ENCODE data around the gene GPR27. TPM values are rescaled to one million over a fixed set of nuclear protein-coding genes. Genes with fewer than 3 reads are reported as not detected.

The GPR27 gene
- total RNA-seq, 1 experiment from 2014 or later: 0.07 TPM

GRCh38 chr3:71705681-71706080, 48.0 kb upstream of the GPR27 start:
- H2AFZ ChIP-seq (ENCODE audit: low read length): no peak overlapping the region
- ATAC-seq (no peak), DNase-seq (no peak)
- intact Hi-C loops (cut with micrococcal nuclease): no loop called here
- H3K79me2 ChIP-seq (ENCODE audit: low read length): no peaks in the 10 kb centered on the region
- no TSS peak for BruUV-seq (replicated peaks)
- no peaks in the 10 kb centered on the region for H3K9me3 ChIP-seq (ENCODE audit: low read length)
- no peaks in the 10 kb centered on the region for H3K36me3 ChIP-seq (ENCODE audit: low read depth, low read length)
- ChIA-PET CTCF (no interaction called here), POLR2A (ENCODE audit: unreplicated experiment) (no interaction called here)
- no peaks in the 10 kb centered on the region for H3K9me2 ChIP-seq (replicated peaks; ENCODE audit: low read length)
- no peaks in the 10 kb centered on the region for H3K4me1 ChIP-seq (ENCODE audit: insufficient read depth, low read length)
- H3F3A ChIP-seq (ENCODE audit: low read length, unreplicated experiment): no peaks in the 10 kb centered on the region
- no peak overlapping the region for H3K27ac ChIP-seq (ENCODE audit: low read length)
- no peak overlapping the region for H3K9ac ChIP-seq (ENCODE audit: low read length)
- TF ChIP-seq CTCF (conservative IDR thresholded peaks at IDR 0.05; ENCODE audit: low read depth, low read length): no peak
- no peak for TF ChIP-seq EZH2 (IDR thresholded peaks at IDR 0.05; ENCODE audit: low read length, unreplicated experiment)
- no peak for TF ChIP-seq EZH2phosphoT487 (IDR thresholded peaks at IDR 0.05; ENCODE audit: borderline replicate concordance, low read length)
- no peaks in the 10 kb centered on the region for H4K20me1 ChIP-seq (ENCODE audit: low read length)
- H3K27me3 ChIP-seq (ENCODE audit: low read length): no peaks in the 10 kb centered on the region
- no peak overlapping the region for H3K4me3 ChIP-seq (ENCODE audit: low read length)
- H3K4me2 ChIP-seq (ENCODE audit: low read length): no peak overlapping the region

GRCh38 chr3:71707595-71707994, 46.1 kb upstream of the GPR27 start:
- no TSS peak for BruUV-seq (replicated peaks)
- no peaks in the 10 kb centered on the region for H3K9me3 ChIP-seq (ENCODE audit: low read length)
- no peaks in the 10 kb centered on the region for H4K20me1 ChIP-seq (ENCODE audit: low read length)
- ChIA-PET POLR2A (ENCODE audit: unreplicated experiment) (no interaction called here), CTCF (no interaction called here)
- no peaks in the 10 kb centered on the region for H3F3A ChIP-seq (ENCODE audit: low read length, unreplicated experiment)
- DNase-seq (no peak), ATAC-seq (no peak)
- H3K9me2 ChIP-seq (replicated peaks; ENCODE audit: low read length): no peaks in the 10 kb centered on the region
- H3K4me2 ChIP-seq (ENCODE audit: low read length): no peak overlapping the region
- intact Hi-C loops (cut with micrococcal nuclease): no loop called here
- no peak overlapping the region for H3K27ac ChIP-seq (ENCODE audit: low read length)
- no peaks in the 10 kb centered on the region for H3K36me3 ChIP-seq (ENCODE audit: low read depth, low read length)
- TF ChIP-seq EZH2 (IDR thresholded peaks at IDR 0.05; ENCODE audit: low read length, unreplicated experiment): no peak
- H2AFZ ChIP-seq (ENCODE audit: low read length): no peak overlapping the region
- H3K4me3 ChIP-seq (ENCODE audit: low read length): no peak overlapping the region
- no peaks in the 10 kb centered on the region for H3K27me3 ChIP-seq (ENCODE audit: low read length)
- no peak overlapping the region for H3K9ac ChIP-seq (ENCODE audit: low read length)
- H3K4me1 ChIP-seq (ENCODE audit: insufficient read depth, low read length): no peaks in the 10 kb centered on the region
- H3K79me2 ChIP-seq (ENCODE audit: low read length): no peaks in the 10 kb centered on the region

- no peaks in the 10 kb centered on the region for H3F3A ChIP-seq (ENCODE audit: low read length, unreplicated experiment)
- no peak overlapping the region for H3K9ac ChIP-seq (ENCODE audit: low read length)
- no peak for ATAC-seq
- DNase-seq: no peak
- no peak overlapping the region for H3K4me3 ChIP-seq (ENCODE audit: low read length)
- H3K9me3 ChIP-seq (ENCODE audit: low read length): no peaks in the 10 kb centered on the region
- H4K20me1 ChIP-seq (ENCODE audit: low read length): no peaks in the 10 kb centered on the region
- H2AFZ ChIP-seq (ENCODE audit: low read length): no peak overlapping the region
- H3K4me2 ChIP-seq (ENCODE audit: low read length): no peak overlapping the region
- no peaks in the 10 kb centered on the region for H3K27me3 ChIP-seq (ENCODE audit: low read length)
- no TSS peak for BruUV-seq (replicated peaks)
- TF ChIP-seq EZH2phosphoT487 (IDR thresholded peaks at IDR 0.05; ENCODE audit: borderline replicate concordance, low read length) (no peak), EZH2 (IDR thresholded peaks at IDR 0.05; ENCODE audit: low read length, unreplicated experiment) (no peak), CTCF (conservative IDR thresholded peaks at IDR 0.05; ENCODE audit: low read depth, low read length) (no peak)
- no peaks in the 10 kb centered on the region for H3K79me2 ChIP-seq (ENCODE audit: low read length)
- CTCF ChIA-PET: no interaction called here
- POLR2A ChIA-PET (ENCODE audit: unreplicated experiment): no interaction called here
- no peak overlapping the region for H3K27ac ChIP-seq (ENCODE audit: low read length)
- H3K9me2 ChIP-seq (replicated peaks; ENCODE audit: low read length): no peaks in the 10 kb centered on the region
- H3K36me3 ChIP-seq (ENCODE audit: low read depth, low read length): no peaks in the 10 kb centered on the region
- no peaks in the 10 kb centered on the region for H3K4me1 ChIP-seq (ENCODE audit: insufficient read depth, low read length)
- intact Hi-C loops (cut with micrococcal nuclease): no loop called here
These were observed 45.1 kb upstream of the GPR27 start for GRCh38 chr3:71708476-71709105.

All from PC-3 (cell line).